HT1080 (cell line): ENCODE results near the gene AP1G2. TPM values are rescaled to one million over a fixed set of nuclear protein-coding genes. Genes with fewer than 3 reads are reported as not detected.
"Not testable (repeated sequence)": the region's sequence is repeated elsewhere in the genome, so short reads cannot be mapped to it uniquely, and the experiment has no call there.

Source experiments
- DNase-seq: peaks from one replicate; pipeline ENCODE4 v3.0.0-alpha.2; 2015; ENCODE audit warnings: low read depth
- total RNA-seq: library from RNA; depleted of rRNA; stranded (reverse); fragments of >200 nt; shearing (Covaris generic); gene quantifications from 2 replicates; pipeline ENCODE4 v1.2.3, GENCODE V29; 2014

Gene AP1G2
- total RNA-seq, 1 experiment from 2014 or later: 31.5 TPM

GRCh38 chr14:23539248-23540140 is 28.1 kb downstream of the AP1G2 start:
- peak; percentile 29 for DNase-seq

DNA sequence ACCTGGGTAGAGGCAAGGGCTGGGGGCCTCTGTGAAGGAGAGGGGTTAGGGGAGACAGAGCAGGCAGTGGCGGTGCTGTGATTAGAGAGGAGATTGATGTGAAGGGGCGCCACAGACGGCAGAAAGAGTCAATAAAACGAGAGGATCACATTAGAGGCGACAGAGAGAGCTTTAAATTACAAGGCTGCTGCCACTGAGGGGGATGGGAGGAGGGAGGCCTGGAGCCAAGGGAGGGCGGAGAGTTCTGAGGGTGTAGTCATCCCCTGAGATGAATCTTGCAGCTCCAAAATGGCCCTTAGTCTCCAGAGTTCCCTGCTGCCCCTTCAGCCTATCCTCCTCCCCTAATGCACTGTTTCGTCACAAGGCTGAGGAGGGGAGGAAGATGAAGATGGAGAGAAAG is 28.8 kb downstream of the AP1G2 start:
- no peak for DNase-seq

DNA sequence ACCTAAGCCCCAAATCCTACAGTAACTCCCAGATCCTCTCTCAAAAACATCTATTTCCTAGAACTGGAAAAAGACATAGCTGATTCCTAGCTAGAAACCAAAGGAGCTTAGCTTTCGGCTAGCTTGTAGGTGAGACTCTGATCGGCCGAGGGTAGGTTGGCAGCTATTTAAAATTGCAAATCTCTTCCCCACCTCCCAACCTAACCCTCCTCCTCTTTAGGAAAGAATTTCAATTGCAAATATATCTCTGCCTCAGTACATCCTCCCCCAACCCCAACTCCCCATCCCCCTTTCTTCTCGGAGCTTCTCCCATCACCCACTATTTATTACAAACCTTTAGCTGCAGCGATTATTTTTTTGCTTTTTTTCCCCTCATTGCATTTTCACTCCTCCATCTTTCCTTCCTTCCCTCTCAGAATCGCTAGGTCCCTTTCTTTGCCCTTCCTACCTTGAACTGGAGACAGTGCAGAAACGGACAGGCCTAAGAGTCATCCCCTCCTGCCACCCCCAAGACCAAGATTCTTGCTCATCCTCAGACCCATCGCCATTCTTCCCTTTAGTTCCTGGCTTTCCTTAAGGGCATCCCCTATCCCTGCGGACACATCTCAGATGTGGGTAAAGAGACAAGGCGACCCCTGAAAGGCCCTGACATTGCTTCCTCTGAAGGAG is 29.4 kb downstream of the AP1G2 start:
- DNase-seq: no peak

DNA sequence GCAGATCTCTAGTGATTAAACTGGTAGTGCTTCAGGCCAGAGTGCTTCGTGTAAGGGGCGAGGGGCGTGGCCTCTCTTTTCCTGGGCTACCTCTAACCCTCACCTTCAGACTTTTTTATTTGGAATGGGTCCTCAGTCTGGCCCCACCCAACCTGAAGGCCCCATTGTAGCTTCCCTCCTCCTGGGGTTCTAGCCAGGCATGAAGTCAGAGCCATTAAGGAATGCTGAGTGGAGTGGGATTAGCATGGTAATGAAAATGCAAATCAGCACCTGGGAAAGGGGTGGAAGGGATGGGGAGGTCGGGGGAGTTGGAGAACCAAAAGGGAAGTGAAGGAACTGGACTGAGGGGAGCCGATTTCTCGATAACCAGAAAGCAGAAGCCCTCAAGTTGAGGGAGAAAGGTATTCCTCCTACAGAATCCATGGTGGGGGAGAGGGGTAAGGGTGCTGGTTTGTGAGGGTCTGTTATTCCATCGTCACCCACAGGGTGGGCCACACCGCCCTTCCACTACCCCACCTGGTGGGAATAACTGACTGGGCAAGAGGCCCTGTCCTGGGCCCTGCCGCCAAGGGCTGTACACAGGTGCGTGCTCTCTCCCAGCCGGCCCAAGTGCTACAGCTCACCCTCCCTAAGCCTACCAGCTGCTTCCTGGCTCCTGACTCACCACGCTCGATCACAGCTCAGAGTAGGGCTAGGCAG is 30.1 kb downstream of the AP1G2 start:
- peak; percentile 63 for DNase-seq

- not testable (repeated sequence) for DNase-seq
Observed at GRCh38 chr14:23536906-23537305, 30.7 kb downstream of the AP1G2 start.

GRCh38 chr14:23536494-23536893 is 31.1 kb downstream of the AP1G2 start:
- DNase-seq: no peak

GRCh38 chr14:23535943-23536342 is 31.6 kb downstream of the AP1G2 start:
- no peak for DNase-seq

GRCh38 chr14:23533652-23534435 is 33.7 kb downstream of the AP1G2 start:
- no peak for DNase-seq

GRCh38 chr14:23532658-23533057 is 34.9 kb downstream of the AP1G2 start:
- no peak for DNase-seq

DNA sequence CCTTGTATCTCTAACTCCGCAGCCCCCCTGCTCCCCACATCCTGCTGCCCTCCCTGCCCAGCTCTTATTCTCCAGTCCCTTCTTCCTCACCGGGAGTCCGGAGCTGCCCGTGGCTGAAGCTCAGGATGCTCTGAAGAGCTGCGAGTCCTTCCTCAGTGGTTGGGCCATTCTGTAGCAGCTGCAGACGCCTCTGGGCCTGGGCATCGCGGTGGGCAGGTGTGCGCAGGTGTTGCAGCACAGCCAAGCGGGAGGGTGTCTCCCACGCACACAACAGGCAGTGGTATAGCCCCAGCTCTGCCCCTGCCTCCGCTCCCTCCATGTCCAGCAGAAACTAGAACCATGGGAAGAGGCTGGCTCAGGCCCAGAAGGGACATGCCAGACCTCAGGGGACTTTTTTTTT is 36.2 kb downstream of the AP1G2 start:
- DNase-seq: no peak

DNA sequence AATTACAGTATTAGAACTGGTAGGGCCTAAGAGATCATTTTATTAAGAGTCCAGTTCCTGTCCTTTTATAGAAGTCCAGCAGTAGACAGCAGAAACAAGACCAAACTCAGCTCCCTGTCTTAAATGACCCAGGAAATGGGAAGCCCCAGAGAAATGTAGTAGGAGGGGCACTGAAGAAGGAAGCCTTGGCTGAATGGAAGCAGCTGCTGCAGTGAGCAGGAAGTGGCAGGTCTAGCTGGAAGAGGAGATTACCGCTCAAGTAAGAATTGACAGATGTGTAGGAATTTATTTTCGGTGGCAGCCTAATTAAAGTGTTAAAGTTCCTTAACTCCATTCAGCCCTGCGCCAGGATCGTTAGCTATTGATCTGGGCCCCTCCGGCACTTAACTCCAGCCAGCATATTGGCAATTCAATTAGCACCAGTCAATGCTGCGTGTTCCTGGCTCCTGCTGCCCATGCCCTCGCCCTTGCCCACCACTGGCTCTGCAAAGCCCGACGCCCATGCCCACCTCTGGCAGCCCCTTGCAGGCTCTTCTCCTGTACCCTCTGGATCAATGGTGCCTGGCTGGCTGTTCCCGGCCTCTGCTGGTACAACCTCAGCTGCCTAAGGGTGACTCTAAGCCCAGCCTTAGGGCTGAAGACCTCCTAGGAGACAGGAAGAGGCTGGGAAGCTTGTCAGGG is 37.1 kb downstream of the AP1G2 start:
- no peak for DNase-seq

- no peak for DNase-seq
Observed at GRCh38 chr14:23529016-23529415, 38.6 kb downstream of the AP1G2 start.

GRCh38 chr14:23528555-23528954 is 39.0 kb downstream of the AP1G2 start:
- DNase-seq: peak; percentile 10

DNA sequence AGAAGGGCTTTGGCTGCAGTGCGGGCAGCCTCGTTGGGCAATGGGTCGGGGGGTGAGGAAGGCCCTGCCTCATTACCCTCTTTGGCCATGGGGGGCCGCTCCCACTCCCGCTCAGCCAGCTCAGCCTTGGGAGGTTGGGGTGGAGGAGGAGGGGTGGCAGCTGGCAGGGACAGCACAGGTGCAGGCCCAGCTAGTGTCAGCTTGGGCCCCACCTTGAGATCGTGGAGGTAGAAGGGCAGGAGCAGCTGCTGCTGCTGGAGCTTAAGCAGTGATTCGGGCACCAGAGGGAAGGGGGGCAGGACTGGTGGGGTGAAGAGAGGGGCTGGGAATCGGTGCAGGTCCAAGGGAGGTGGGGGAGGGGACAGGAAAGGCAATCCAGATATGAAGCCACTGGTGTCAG is 42.0 kb downstream of the AP1G2 start:
- no peak for DNase-seq

DNA sequence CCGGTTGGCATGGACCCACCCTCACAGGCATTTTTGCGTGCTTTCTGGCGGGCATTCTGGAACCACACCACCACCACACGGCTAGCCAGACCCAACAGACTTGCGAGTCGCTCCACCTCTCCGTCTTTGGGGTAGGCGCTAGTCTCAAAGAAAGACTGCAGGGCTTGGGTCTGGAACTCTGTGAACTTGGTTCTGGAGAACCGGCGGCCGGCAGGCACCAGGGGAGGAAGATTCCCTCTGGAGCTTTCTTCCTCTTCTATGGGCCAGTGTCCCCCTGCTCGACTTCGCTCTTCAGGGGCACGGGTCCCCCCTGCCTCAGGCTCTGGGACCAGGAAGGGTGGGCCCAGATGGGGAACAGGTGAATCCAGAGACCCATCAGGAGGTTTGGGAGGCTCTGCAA is 42.6 kb downstream of the AP1G2 start:
- no peak for DNase-seq

GRCh38 chr14:23523229-23524016 is 44.2 kb downstream of the AP1G2 start:
- DNase-seq: no peak

- no peak for DNase-seq
Observed at GRCh38 chr14:23522643-23523198, 44.9 kb downstream of the AP1G2 start.

DNA sequence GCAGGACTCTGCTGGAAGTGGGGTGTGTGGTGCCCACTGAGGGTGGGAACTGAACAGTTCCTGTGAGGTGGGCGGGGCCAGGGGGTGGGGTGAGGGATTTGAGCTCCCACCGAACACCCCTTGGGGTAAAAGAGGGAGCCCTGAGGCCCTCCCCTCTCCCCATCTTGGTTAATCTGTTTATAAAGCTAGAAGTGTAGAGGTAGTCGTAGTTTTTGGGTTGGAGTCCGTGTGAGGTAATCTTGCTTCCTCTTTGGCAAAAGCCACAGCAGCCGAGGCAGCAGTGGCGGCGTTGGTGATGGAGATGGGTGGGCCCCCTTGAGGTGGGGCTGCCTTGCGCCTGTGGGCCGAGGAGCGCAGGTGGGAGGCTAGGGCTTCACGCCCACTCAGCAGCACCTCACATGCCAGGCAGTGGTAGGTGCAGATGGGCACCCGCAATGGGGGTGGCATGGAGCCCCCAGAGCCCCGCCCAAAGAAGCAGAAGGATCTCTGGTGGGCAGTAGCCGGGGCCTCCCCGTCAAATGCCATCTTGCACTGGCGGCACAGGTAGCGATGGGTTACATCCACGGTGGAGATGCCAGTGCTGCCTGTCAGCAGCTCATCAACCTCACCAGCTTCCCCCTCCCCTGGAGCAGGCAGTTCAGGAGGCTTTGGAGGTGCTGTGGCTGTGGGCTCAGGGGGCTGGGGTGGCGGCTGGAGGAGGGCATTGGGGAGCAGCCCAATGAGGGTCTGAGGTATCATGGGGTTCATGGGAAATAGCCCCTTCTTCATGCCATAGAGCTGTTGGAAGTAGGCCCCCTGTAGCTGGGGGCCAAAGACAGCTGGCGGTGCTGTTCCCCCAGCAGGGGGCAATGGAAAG is 45.6 kb downstream of the AP1G2 start:
- DNase-seq: no peak
